ENCODE results near the gene CYB5B. TPM values are rescaled to one million over a fixed set of nuclear protein-coding genes. Genes with fewer than 3 reads are reported as not detected.

The CYB5B gene
- total and polyA plus RNA-seq, 2 donors from 2014 or later: 89.0 to 111 TPM

GRCh38 chr16:69443927-69444631 lies 19.7 kb downstream of the CYB5B start:
- intact Hi-C loops (cut with DNase I): no loop called here
- Histone ChIP-seq H3K9me3 (ENCODE audit: control insufficient read depth in 2 of 3, insufficient read depth in 1 of 3, low read length in 3 of 3) (no peaks in the 10 kb centered on the region), H3K27me3 (ENCODE audit: control insufficient read depth, insufficient read depth, low read length) (no peaks in the 10 kb centered on the region), H3K9ac (ENCODE audit: low read length in 3 of 3) (peak overlapping the region in 1 of 3 donors; percentile 38), H3K4me3 (ENCODE audit: low read length in 3 of 3) (peak overlapping the region in 1 of 3 donors; percentile 44), H3K4me1 (ENCODE audit: control insufficient read depth in 2 of 3, insufficient read depth in 2 of 3, low read depth in 1 of 3, low read length in 3 of 3) (peaks cover 2 to 8% (median 5%) of the 10 kb centered on the region in 3 donors), H3K36me3 (ENCODE audit: control insufficient read depth in 2 of 3, insufficient read depth in 3 of 3, low read length in 3 of 3) (peaks cover 0 to 3% (median 2%) of the 10 kb centered on the region in 3 donors), H3K27ac (ENCODE audit: low read depth in 2 of 2, low read length in 2 of 2) (peak overlapping the region; percentile 84 to 94)
- FAIRE-seq: no peak
- TF ChIP-seq, protein P1, sequence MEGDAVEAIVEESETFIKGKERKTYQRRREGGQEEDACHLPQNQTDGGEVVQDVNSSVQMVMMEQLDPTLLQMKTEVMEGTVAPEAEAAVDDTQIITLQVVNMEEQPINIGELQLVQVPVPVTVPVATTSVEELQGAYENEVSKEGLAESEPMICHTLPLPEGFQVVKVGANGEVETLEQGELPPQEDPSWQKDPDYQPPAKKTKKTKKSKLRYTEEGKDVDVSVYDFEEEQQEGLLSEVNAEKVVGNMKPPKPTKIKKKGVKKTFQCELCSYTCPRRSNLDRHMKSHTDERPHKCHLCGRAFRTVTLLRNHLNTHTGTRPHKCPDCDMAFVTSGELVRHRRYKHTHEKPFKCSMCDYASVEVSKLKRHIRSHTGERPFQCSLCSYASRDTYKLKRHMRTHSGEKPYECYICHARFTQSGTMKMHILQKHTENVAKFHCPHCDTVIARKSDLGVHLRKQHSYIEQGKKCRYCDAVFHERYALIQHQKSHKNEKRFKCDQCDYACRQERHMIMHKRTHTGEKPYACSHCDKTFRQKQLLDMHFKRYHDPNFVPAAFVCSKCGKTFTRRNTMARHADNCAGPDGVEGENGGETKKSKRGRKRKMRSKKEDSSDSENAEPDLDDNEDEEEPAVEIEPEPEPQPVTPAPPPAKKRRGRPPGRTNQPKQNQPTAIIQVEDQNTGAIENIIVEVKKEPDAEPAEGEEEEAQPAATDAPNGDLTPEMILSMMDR (IDR thresholded peaks at IDR 0.05; ENCODE audit: borderline replicate concordance, extremely low read depth, insufficient read depth): no peak
- DNase-seq: no peak

DNA sequence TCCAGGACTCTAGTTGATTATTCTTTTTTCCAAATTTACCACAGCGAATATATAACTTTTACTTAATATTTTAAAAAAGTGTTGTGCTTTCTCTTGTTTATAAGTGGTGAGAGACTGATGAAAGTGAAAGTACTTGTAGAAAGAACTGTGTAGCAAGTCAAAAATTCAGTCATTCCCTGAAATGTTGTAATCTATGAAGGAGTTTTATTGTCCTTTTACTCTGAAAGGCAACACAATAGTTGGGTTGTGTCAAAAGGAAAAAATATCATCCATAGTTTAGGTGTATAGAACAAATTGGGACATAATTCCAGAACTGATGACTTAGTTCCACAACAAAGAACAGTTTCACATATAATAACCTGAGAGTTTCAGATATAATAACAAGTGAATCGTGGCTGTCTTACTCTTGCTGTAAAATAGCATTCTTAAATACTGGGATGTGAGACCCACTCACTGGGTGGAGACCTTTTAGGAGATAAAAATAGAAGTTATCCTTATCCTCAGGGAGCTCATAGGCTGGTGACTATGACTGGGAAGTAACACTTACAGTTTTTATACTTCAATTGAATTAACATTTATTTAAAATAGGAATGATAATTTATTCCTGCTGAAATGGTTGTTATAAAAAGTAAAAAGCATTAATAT lies 20.6 kb downstream of the CYB5B start:
- Histone ChIP-seq H3K9me3 (ENCODE audit: control insufficient read depth in 2 of 3, insufficient read depth in 1 of 3, low read length in 3 of 3) (no peaks in the 10 kb centered on the region), H3K4me3 (ENCODE audit: low read length in 3 of 3) (peak overlapping the region in 2 of 3 donors; percentile 44 to 45), H3K27me3 (ENCODE audit: control insufficient read depth, insufficient read depth, low read length) (no peaks in the 10 kb centered on the region), H3K36me3 (ENCODE audit: control insufficient read depth in 2 of 3, insufficient read depth in 3 of 3, low read length in 3 of 3) (peaks cover 0 to 3% (median 2%) of the 10 kb centered on the region in 3 donors), H3K27ac (ENCODE audit: low read depth in 2 of 2, low read length in 2 of 2) (peak overlapping the region in 1 of 2 donors; percentile 94), H3K9ac (ENCODE audit: low read length in 3 of 3) (peak overlapping the region in 2 of 3 donors; percentile 53 to 82), H3K4me1 (ENCODE audit: control insufficient read depth in 2 of 3, insufficient read depth in 2 of 3, low read depth in 1 of 3, low read length in 3 of 3) (peaks cover 2 to 8% (median 5%) of the 10 kb centered on the region in 3 donors)
- TF ChIP-seq, protein P1 (IDR thresholded peaks at IDR 0.05; ENCODE audit: borderline replicate concordance, extremely low read depth, insufficient read depth): no peak
- peak; percentile 39 for FAIRE-seq
- intact Hi-C loops (cut with DNase I): no loop called here
- no peak for DNase-seq

DNA sequence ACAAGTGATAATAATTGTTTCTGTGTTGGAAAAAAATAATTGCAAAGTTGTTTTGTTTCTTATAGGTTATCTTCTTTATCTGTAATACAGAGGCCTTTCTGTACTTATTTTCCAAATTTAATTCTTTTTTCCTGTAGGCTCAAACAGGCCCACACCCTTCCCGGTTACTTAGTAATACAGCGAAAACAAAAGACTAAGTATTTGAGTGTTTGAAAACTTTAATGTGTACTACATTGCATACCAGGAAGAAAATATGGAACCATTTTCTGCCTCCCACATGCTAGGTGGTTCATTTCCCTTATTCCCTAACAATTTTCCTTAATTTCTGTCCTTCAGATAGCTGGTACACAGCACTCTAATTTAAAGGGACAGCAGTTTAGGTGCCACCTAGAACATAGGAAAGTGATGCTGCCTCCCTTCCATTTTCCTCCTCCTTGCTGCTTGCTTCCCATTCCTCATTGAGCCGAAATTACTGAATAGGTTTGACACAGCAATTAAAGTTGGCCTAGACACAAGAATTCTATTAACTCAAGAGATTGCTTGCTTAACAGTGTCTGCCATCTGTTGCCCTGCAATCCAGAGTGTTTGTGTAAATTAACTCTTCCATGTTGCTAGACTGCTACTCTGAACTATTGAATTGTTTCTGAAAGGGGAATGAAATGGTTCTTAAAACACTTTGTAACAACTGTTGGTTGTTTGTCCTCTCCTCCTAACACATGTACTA lies 24.2 kb downstream of the CYB5B start:
- Histone ChIP-seq H3K9me3 (ENCODE audit: control insufficient read depth in 2 of 3, insufficient read depth in 1 of 3, low read length in 3 of 3) (no peaks in the 10 kb centered on the region), H3K27me3 (ENCODE audit: control insufficient read depth, insufficient read depth, low read length) (no peaks in the 10 kb centered on the region), H3K4me3 (ENCODE audit: low read length in 3 of 3) (peak overlapping the region in 1 of 3 donors; percentile 19), H3K9ac (ENCODE audit: low read length in 3 of 3) (peak overlapping the region in 1 of 3 donors; percentile 10), H3K4me1 (ENCODE audit: control insufficient read depth in 2 of 3, insufficient read depth in 2 of 3, low read depth in 1 of 3, low read length in 3 of 3) (peaks cover 2 to 8% (median 5%) of the 10 kb centered on the region in 3 donors), H3K36me3 (ENCODE audit: control insufficient read depth in 2 of 3, insufficient read depth in 3 of 3, low read length in 3 of 3) (peaks cover 0 to 3% (median 0%) of the 10 kb centered on the region in 3 donors), H3K27ac (ENCODE audit: low read depth in 2 of 2, low read length in 2 of 2) (peak overlapping the region in 1 of 2 donors; percentile 49)
- no peak for DNase-seq
- FAIRE-seq: no peak
- intact Hi-C loops (cut with DNase I): no loop called here
- TF ChIP-seq, protein P1 (IDR thresholded peaks at IDR 0.05; ENCODE audit: borderline replicate concordance, extremely low read depth, insufficient read depth): no peak
